HepG2 (cell line): ENCODE data around the gene RNF4.

Experiments used
- NFIB ChIP-seq: sonication (generic); formaldehyde crosslinking; IDR thresholded peaks from 2 replicates; pipeline ENCODE4 v1.9.0; 2021; ENCODE audit warnings: missing genetic modification reagents, mild to moderate bottlenecking, borderline replicate concordance
- ZNF530 ChIP-seq: sonication (generic); formaldehyde crosslinking; IDR thresholded peaks from 2 replicates; pipeline ENCODE4 v1.5.0; 2020; ENCODE audit warnings: low read depth, mild to moderate bottlenecking, missing genetic modification reagents
- TF ChIP-seq, protein P1 (sequence below): sonication (generic); formaldehyde crosslinking; IDR thresholded peaks from 2 replicates; pipeline ENCODE4 v1.4.0; 2020; ENCODE audit warnings: missing genetic modification reagents, mild to moderate bottlenecking, borderline replicate concordance
- TF ChIP-seq, protein P2 (sequence below): sonication (generic); formaldehyde crosslinking; IDR thresholded peaks from 2 replicates; pipeline ENCODE4 v1.8.1; 2022; ENCODE audit warnings: mild to moderate bottlenecking, missing genetic modification reagents
- TF ChIP-seq, protein P3 (sequence below): sonication (generic); formaldehyde crosslinking; IDR thresholded peaks from 2 replicates; pipeline ENCODE4 v1.5.0; 2020; ENCODE audit warnings: mild to moderate bottlenecking, missing genetic modification reagents, moderate library complexity

DNA sequence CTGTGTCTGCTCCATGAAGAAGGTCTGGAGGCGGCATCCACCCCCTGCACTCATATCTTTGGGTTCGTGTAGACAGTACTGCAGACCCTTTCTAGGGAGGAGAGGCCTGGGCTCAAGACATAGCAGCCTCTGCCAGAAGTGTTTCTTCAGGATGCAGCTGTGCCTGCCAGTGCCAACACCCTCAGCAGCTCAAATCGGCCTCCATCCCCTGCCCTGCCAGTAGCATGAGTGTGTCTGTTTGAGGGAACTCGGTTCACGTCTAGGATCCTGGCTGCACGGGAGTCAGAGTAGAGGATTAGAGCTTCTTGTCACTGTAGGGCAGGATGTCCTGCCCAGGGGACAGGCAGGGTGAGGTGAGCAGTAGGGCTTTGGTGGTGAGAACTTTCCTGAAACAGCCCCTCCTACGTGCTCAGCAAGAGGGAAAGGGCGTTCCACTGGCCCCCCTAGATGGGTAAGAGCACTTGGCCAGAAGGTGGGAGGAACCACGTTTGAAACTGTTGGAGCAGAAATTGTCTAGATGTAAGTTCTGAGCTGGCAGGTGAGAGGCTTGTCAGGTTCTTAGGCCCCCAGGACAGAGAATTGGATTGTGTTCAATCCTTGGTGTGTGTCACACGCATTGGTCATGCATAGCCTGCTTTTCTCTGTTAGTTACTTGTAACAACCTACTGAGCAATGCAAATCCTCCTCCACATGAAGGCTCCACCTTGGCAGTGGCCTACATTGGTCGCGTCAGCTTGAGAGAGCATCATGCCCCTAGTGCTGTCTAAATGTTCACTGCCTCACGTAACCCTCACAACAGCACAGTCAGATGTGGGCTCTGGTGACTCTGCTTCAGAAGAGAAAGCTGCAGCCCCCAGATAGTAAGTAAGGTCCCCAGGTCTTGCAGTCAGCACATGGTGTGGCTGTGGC is 41.7 kb downstream of the RNF4 start:
- TF ChIP-seq, protein P1, sequence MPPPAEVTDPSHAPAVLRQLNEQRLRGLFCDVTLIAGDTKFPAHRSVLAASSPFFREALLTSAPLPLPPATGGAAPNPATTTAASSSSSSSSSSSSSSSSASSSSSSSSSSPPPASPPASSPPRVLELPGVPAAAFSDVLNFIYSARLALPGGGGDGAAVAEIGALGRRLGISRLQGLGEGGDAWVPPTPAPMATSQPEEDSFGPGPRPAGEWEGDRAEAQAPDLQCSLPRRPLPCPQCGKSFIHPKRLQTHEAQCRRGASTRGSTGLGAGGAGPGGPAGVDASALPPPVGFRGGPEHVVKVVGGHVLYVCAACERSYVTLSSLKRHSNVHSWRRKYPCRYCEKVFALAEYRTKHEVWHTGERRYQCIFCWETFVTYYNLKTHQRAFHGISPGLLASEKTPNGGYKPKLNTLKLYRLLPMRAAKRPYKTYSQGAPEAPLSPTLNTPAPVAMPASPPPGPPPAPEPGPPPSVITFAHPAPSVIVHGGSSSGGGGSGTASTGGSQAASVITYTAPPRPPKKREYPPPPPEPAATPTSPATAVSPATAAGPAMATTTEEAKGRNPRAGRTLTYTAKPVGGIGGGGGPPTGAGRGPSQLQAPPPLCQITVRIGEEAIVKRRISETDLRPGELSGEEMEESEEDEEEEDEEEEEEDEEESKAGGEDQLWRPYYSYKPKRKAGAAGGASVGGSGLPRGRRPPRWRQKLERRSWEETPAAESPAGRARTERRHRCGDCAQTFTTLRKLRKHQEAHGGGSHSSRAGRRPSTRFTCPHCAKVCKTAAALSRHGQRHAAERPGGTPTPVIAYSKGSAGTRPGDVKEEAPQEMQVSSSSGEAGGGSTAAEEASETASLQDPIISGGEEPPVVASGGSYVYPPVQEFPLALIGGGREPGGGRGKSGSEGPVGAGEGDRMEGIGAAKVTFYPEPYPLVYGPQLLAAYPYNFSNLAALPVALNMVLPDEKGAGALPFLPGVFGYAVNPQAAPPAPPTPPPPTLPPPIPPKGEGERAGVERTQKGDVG (CRISPR knock-in tag): no peak
- TF ChIP-seq, protein P2, sequence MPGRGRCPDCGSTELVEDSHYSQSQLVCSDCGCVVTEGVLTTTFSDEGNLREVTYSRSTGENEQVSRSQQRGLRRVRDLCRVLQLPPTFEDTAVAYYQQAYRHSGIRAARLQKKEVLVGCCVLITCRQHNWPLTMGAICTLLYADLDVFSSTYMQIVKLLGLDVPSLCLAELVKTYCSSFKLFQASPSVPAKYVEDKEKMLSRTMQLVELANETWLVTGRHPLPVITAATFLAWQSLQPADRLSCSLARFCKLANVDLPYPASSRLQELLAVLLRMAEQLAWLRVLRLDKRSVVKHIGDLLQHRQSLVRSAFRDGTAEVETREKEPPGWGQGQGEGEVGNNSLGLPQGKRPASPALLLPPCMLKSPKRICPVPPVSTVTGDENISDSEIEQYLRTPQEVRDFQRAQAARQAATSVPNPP (CRISPR knock-in tag): no peak
- TF ChIP-seq NFIB (CRISPR knock-in tag) (no peak), ZNF530 (CRISPR knock-in tag) (no peak)
- TF ChIP-seq, protein P3, sequence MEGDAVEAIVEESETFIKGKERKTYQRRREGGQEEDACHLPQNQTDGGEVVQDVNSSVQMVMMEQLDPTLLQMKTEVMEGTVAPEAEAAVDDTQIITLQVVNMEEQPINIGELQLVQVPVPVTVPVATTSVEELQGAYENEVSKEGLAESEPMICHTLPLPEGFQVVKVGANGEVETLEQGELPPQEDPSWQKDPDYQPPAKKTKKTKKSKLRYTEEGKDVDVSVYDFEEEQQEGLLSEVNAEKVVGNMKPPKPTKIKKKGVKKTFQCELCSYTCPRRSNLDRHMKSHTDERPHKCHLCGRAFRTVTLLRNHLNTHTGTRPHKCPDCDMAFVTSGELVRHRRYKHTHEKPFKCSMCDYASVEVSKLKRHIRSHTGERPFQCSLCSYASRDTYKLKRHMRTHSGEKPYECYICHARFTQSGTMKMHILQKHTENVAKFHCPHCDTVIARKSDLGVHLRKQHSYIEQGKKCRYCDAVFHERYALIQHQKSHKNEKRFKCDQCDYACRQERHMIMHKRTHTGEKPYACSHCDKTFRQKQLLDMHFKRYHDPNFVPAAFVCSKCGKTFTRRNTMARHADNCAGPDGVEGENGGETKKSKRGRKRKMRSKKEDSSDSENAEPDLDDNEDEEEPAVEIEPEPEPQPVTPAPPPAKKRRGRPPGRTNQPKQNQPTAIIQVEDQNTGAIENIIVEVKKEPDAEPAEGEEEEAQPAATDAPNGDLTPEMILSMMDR (CRISPR knock-in tag): no peak
